WTC11 (cell line): ENCODE measurements around the gene NSUN2. TPM values are rescaled to one million over a fixed set of nuclear protein-coding genes. Genes with fewer than 3 reads are reported as not detected.
A peak's percentile ranks its signal among the peaks of the same experiment; 100 is the strongest.

Experiments
- AR ChIP-seq: fragments of 250-450 bp; sonication (Bioruptor Pico); IDR thresholded peaks from 2 replicates; pipeline ENCODE4 v1.9.0; 2021; ENCODE audit warnings: mild to moderate bottlenecking
- CDX4 ChIP-seq: fragments of 250-450 bp; sonication (Bioruptor Pico); IDR thresholded peaks from 2 replicates; pipeline ENCODE4 v1.9.0; 2021; ENCODE audit warnings: moderate library complexity, mild to moderate bottlenecking, inconsistent platforms, borderline replicate concordance
- CREB1 ChIP-seq: sonication (generic); formaldehyde crosslinking; IDR thresholded peaks from 2 replicates; pipeline ENCODE4 v1.8.0; 2023; ENCODE audit warnings: mild to moderate bottlenecking, missing genetic modification reagents
- E2F4 ChIP-seq: sonication (generic); formaldehyde crosslinking; IDR thresholded peaks from 2 replicates; pipeline ENCODE4 v1.8.1; 2022; ENCODE audit warnings: low read depth, mild to moderate bottlenecking, moderate library complexity, missing genetic modification reagents, borderline replicate concordance
- ELF4 ChIP-seq: sonication (generic); formaldehyde crosslinking; IDR thresholded peaks from 2 replicates; pipeline ENCODE4 v1.8.1; 2022; ENCODE audit warnings: low read depth, mild to moderate bottlenecking, moderate library complexity, missing genetic modification reagents
- ESRRA ChIP-seq: sonication (generic); formaldehyde crosslinking; IDR thresholded peaks from 2 replicates; pipeline ENCODE4 v1.8.1; 2022; ENCODE audit warnings: mild to moderate bottlenecking, missing genetic modification reagents, borderline replicate concordance
- GRHL2 ChIP-seq: fragments of 250-450 bp; sonication (Bioruptor Pico); IDR thresholded peaks from 2 replicates; pipeline ENCODE4 v1.8.0; 2022; ENCODE audit warnings: mild to moderate bottlenecking, moderate library complexity; ENCODE audit not compliant: insufficient replicate concordance, severe bottlenecking
- HMGA2 ChIP-seq: fragments of 250-450 bp; sonication (Bioruptor Pico); IDR thresholded peaks from 2 replicates; pipeline ENCODE4 v1.4.0; 2021; ENCODE audit warnings: mild to moderate bottlenecking, moderate library complexity
- IRF2 ChIP-seq: sonication (generic); formaldehyde crosslinking; IDR thresholded peaks from 2 replicates; pipeline ENCODE4 v1.8.0; 2022; ENCODE audit warnings: low read depth, missing genetic modification reagents, borderline replicate concordance
- MLX ChIP-seq: sonication (generic); formaldehyde crosslinking; IDR thresholded peaks from 2 replicates; pipeline ENCODE4 v1.8.1; 2023; ENCODE audit warnings: mild to moderate bottlenecking, missing genetic modification reagents, moderate library complexity
- NFATC4 ChIP-seq: fragments of 250-450 bp; sonication (Bioruptor Pico); IDR thresholded peaks from 2 replicates; pipeline ENCODE4 v1.9.0; 2021; ENCODE audit warnings: mild to moderate bottlenecking
- NR1H2 ChIP-seq: sonication (generic); formaldehyde crosslinking; IDR thresholded peaks from 2 replicates; pipeline ENCODE4 v1.9.0; 2021; ENCODE audit warnings: mild to moderate bottlenecking, moderate library complexity, missing genetic modification reagents
- NR3C1 ChIP-seq: sonication (generic); formaldehyde crosslinking; conservative IDR thresholded peaks from 2 replicates; pipeline ENCODE4 v1.8.1; 2023; ENCODE audit warnings: low read depth, mild to moderate bottlenecking, missing genetic modification reagents
- RELA ChIP-seq: sonication (generic); formaldehyde crosslinking; IDR thresholded peaks from 2 replicates; pipeline ENCODE4 v1.8.1; 2022; ENCODE audit warnings: missing genetic modification reagents, mild to moderate bottlenecking, borderline replicate concordance
- RORB ChIP-seq: fragments of 250-450 bp; sonication (Bioruptor Pico); IDR thresholded peaks from 2 replicates; pipeline ENCODE4 v1.9.0; 2021; ENCODE audit warnings: mild to moderate bottlenecking
- TCF7 ChIP-seq: sonication (generic); formaldehyde crosslinking; IDR thresholded peaks from 2 replicates; pipeline ENCODE4 v1.8.0; 2022; ENCODE audit warnings: mild to moderate bottlenecking, low read depth, missing genetic modification reagents, moderate library complexity
- TP53 ChIP-seq: sonication (generic); formaldehyde crosslinking; IDR thresholded peaks from 2 replicates; pipeline ENCODE4 v1.8.1; 2023; ENCODE audit warnings: mild to moderate bottlenecking, missing genetic modification reagents
- ZBTB21 ChIP-seq: sonication (generic); formaldehyde crosslinking; IDR thresholded peaks from 2 replicates; pipeline ENCODE4 v1.8.1; 2023; ENCODE audit warnings: mild to moderate bottlenecking, missing genetic modification reagents, borderline replicate concordance
- ZNF317 ChIP-seq: sonication (generic); formaldehyde crosslinking; IDR thresholded peaks from 2 replicates; pipeline ENCODE4 v1.8.1; 2023; ENCODE audit warnings: low read depth, mild to moderate bottlenecking, moderate library complexity, missing genetic modification reagents, borderline replicate concordance
- ZNF425 ChIP-seq: fragments of 250-450 bp; sonication (Bioruptor Pico); conservative IDR thresholded peaks from 2 replicates; pipeline ENCODE4 v1.9.0; 2021; ENCODE audit warnings: mild to moderate bottlenecking
- total RNA-seq: library from RNA; stranded (reverse); gene quantifications from 3 replicates; pipeline ENCODE4 v1.2.3, GENCODE V29; 2021
- TF ChIP-seq, protein P1 (sequence below): sonication (generic); formaldehyde crosslinking; IDR thresholded peaks from 2 replicates; pipeline ENCODE4 v1.8.0; 2022; ENCODE audit warnings: missing genetic modification reagents
- TF ChIP-seq, protein P2 (sequence below): sonication (generic); formaldehyde crosslinking; IDR thresholded peaks from 2 replicates; pipeline ENCODE4 v1.8.1; 2023; ENCODE audit warnings: mild to moderate bottlenecking, missing genetic modification reagents, borderline replicate concordance
- TF ChIP-seq, protein P3 (sequence below): sonication (generic); formaldehyde crosslinking; IDR thresholded peaks from 2 replicates; pipeline ENCODE4 v1.8.0; 2023; ENCODE audit warnings: missing genetic modification reagents

The NSUN2 gene
- total RNA-seq, 1 experiment from 2014 or later, result 88.4 TPM

GRCh38 chr5:6632888-6633468 lies at the start of gene NSUN2, which contains the start of gene SRD5A1 (continued):
- no peak for TF ChIP-seq ELF4 (CRISPR knock-in tag)
- peak; percentile 41; the same call in 1 of the 2 replicates for TF ChIP-seq E2F4 (CRISPR knock-in tag)
- no peak for TF ChIP-seq RORB
- TF ChIP-seq IRF2 (CRISPR knock-in tag), result no peak
- no peak for TF ChIP-seq ESRRA (CRISPR knock-in tag)
- TF ChIP-seq, protein P1, sequence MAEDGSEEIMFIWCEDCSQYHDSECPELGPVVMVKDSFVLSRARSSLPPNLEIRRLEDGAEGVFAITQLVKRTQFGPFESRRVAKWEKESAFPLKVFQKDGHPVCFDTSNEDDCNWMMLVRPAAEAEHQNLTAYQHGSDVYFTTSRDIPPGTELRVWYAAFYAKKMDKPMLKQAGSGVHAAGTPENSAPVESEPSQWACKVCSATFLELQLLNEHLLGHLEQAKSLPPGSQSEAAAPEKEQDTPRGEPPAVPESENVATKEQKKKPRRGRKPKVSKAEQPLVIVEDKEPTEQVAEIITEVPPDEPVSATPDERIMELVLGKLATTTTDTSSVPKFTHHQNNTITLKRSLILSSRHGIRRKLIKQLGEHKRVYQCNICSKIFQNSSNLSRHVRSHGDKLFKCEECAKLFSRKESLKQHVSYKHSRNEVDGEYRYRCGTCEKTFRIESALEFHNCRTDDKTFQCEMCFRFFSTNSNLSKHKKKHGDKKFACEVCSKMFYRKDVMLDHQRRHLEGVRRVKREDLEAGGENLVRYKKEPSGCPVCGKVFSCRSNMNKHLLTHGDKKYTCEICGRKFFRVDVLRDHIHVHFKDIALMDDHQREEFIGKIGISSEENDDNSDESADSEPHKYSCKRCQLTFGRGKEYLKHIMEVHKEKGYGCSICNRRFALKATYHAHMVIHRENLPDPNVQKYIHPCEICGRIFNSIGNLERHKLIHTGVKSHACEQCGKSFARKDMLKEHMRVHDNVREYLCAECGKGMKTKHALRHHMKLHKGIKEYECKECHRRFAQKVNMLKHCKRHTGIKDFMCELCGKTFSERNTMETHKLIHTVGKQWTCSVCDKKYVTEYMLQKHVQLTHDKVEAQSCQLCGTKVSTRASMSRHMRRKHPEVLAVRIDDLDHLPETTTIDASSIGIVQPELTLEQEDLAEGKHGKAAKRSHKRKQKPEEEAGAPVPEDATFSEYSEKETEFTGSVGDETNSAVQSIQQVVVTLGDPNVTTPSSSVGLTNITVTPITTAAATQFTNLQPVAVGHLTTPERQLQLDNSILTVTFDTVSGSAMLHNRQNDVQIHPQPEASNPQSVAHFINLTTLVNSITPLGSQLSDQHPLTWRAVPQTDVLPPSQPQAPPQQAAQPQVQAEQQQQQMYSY (CRISPR knock-in tag), result no peak
- TF ChIP-seq RELA, result no peak
- no peak for TF ChIP-seq ZBTB21 (CRISPR knock-in tag)
- TF ChIP-seq NR3C1, result no peak
- no peak for TF ChIP-seq TCF7
- no peak for TF ChIP-seq HMGA2
- TF ChIP-seq ZNF317 (CRISPR knock-in tag), result no peak
- no peak for TF ChIP-seq NR1H2 (CRISPR knock-in tag)
- TF ChIP-seq GRHL2, result no peak
- no peak for TF ChIP-seq TP53 (CRISPR knock-in tag)
- no peak for TF ChIP-seq CDX4 (CRISPR knock-in tag)
- TF ChIP-seq AR (CRISPR knock-in tag), result no peak
- TF ChIP-seq, protein P2, sequence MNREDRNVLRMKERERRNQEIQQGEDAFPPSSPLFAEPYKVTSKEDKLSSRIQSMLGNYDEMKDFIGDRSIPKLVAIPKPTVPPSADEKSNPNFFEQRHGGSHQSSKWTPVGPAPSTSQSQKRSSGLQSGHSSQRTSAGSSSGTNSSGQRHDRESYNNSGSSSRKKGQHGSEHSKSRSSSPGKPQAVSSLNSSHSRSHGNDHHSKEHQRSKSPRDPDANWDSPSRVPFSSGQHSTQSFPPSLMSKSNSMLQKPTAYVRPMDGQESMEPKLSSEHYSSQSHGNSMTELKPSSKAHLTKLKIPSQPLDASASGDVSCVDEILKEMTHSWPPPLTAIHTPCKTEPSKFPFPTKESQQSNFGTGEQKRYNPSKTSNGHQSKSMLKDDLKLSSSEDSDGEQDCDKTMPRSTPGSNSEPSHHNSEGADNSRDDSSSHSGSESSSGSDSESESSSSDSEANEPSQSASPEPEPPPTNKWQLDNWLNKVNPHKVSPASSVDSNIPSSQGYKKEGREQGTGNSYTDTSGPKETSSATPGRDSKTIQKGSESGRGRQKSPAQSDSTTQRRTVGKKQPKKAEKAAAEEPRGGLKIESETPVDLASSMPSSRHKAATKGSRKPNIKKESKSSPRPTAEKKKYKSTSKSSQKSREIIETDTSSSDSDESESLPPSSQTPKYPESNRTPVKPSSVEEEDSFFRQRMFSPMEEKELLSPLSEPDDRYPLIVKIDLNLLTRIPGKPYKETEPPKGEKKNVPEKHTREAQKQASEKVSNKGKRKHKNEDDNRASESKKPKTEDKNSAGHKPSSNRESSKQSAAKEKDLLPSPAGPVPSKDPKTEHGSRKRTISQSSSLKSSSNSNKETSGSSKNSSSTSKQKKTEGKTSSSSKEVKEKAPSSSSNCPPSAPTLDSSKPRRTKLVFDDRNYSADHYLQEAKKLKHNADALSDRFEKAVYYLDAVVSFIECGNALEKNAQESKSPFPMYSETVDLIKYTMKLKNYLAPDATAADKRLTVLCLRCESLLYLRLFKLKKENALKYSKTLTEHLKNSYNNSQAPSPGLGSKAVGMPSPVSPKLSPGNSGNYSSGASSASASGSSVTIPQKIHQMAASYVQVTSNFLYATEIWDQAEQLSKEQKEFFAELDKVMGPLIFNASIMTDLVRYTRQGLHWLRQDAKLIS (CRISPR knock-in tag), result no peak
- TF ChIP-seq, protein P3, sequence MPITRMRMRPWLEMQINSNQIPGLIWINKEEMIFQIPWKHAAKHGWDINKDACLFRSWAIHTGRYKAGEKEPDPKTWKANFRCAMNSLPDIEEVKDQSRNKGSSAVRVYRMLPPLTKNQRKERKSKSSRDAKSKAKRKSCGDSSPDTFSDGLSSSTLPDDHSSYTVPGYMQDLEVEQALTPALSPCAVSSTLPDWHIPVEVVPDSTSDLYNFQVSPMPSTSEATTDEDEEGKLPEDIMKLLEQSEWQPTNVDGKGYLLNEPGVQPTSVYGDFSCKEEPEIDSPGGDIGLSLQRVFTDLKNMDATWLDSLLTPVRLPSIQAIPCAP (CRISPR knock-in tag), result no peak
- no peak for TF ChIP-seq NFATC4 (CRISPR knock-in tag)
- no peak for TF ChIP-seq CREB1 (CRISPR knock-in tag)
- no peak for TF ChIP-seq MLX (CRISPR knock-in tag)
- TF ChIP-seq ZNF425 (CRISPR knock-in tag), result no peak
